LNCAP (cell line): Measurements from ENCODE around the gene MGAT4A.

ENCODE experiments used
- TF ChIP-seq, protein P1 (sequence below): fragments of 450-650 bp; IDR thresholded peaks from 2 replicates; pipeline ENCODE4 v1.5.1; 2017; ENCODE audit warnings: mild to moderate bottlenecking

Gene MGAT4A

DNA sequence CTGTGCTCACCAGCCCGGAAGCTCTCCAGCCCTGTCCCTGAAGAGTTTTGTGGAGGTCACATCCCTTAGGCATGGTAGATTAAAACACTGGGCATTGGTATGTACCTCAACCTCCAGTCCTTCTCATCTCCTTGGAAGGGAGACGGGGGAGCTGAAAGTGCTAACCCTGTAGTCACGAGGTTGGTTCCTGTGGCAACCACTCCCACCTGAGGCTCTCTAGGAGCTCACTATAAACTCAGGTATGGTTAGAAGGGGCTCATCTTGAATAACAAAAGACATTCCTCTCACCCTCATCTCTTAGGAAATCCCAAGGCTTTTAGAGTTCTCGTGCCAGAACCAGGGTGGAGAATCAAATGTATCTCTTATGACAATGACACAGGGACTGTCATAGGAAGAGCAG, 43.0 kb upstream of the MGAT4A start:
- TF ChIP-seq, protein P1, sequence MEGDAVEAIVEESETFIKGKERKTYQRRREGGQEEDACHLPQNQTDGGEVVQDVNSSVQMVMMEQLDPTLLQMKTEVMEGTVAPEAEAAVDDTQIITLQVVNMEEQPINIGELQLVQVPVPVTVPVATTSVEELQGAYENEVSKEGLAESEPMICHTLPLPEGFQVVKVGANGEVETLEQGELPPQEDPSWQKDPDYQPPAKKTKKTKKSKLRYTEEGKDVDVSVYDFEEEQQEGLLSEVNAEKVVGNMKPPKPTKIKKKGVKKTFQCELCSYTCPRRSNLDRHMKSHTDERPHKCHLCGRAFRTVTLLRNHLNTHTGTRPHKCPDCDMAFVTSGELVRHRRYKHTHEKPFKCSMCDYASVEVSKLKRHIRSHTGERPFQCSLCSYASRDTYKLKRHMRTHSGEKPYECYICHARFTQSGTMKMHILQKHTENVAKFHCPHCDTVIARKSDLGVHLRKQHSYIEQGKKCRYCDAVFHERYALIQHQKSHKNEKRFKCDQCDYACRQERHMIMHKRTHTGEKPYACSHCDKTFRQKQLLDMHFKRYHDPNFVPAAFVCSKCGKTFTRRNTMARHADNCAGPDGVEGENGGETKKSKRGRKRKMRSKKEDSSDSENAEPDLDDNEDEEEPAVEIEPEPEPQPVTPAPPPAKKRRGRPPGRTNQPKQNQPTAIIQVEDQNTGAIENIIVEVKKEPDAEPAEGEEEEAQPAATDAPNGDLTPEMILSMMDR: no peak

DNA sequence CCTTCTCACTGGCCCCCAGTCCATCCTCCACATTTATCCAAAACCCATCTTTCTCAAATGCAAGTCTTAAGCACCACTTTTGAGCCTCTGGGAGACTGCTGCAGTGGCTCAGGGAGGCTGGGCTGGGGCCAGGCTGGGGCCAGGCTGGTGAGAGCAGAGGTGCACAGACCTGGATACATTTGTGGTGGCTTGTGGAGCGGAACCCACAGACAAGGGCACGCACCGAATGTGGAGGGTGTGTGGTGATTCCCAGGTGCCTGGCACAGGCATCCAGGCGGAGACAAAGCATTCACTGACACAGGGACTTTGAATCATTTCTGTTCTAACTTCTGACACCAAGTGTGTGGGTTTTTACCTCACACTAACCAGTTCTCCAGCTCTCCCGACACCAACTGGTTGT, 42.2 kb upstream of the MGAT4A start:
- TF ChIP-seq, protein P1: no peak

DNA sequence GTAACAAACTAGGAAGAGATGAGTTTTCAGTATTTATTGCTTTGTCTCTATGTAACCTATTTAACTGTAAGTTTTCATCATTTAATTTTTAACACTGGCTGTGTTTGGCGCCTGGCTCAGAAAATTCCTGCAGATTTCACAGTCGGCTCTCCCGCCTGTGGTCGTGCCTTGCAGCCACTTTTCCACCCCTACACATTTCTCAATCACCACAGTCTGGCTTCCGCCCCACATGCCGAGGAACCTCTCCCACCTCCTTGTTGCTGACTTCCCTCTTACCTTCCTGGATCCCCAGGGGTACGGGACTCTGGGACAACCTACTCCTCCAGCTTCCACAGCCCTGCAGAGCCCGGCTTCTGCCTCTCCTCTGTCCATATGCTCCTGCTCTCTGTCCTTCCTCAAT, 41.6 kb upstream of the MGAT4A start:
- TF ChIP-seq, protein P1: no peak

DNA sequence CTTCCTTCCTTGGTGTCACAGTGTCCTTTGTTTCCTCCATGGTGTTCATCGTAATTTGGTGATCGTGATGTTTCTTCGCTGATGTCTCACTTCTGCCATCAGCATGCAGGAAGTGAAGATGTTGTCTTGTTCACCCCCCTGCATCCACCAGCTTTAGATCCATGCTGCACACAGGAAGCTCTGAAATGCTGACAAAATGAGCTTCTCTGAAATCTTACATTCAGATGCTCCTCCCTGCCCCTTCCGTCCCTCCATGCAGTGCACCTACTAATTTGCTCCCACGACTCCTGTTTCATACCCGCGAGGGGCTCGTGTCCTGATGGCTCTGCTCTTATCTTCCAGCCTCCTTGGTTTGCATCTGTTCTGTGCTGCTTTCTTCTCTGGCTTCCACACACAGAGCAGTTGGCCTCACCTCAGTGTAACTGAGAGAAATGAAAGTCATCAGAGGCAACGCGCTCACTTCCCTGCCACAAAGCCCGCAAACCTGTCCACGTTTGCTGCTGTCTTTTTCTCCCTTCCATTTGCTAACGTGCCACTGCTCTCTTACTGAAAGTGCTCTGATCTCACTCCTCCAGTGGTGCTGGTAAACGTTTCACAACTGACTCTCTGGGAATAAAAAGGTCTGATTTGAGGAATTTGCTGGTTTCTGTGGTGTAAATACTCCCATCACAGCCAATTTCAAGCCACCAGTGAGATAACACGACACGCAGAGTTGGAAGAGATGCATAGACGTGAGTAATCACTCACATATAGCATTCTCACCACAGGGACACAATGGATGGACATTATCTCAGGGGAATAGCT, 41.0 kb upstream of the MGAT4A start:
- TF ChIP-seq, protein P1: no peak

DNA sequence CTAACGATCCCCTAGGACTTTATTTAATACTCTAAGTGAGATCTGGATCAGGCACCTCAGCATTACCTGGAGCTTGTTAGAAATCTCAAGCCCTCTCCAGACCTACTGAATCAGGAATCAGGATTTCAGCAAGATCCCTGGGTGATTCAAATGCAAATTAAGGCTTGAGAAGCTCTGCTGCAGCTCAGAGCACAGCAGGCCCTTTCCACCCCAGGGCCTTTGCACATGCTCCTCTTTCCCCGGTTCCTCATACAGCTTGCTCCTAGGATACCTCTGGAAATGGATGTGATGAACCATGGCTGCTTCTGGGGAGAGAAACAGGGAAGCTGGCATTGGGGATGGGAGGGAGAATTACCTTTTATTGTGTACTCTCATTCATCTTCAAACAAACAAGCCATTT, 40.3 kb upstream of the MGAT4A start:
- TF ChIP-seq, protein P1: no peak

DNA sequence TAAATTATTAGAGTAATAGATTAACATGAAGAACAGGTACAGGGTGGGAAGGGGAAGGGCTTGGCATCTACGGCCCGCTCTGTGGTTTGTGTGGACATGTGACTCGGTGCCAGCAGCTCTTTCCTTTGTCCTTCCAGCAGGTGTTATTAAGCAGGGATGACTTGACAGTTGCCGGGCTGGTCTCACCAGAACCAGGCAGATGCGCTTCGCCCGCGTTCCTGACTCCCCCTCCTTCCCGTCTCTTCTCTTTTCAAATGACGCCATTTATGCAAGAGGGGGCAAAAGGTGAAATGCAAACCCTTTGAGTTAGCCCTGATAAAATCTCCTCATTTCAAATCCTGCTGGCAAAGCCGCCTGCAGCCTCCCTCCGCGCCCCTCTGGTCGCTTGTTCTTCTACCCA, 38.9 kb upstream of the MGAT4A start:
- TF ChIP-seq, protein P1: no peak

DNA sequence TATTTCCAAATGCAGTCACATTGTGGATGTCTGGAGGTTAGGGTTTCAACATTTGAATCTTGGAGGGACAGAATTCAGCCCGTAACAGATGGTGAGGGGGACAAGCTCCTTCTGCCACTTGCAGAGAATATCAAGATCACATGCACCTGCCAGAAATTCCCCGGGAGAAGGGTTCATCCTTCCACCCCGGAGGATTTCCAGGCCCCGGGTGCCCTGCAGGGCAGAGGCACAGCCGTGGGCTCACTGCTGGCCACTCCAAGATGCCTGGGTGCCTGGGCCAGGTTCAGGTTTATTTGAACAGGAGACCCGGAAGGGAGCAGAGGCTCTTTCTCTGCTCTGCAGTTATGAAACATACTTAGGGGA, 38.2 kb upstream of the MGAT4A start:
- TF ChIP-seq, protein P1: no peak
